Measurements from ENCODE around the gene RBPJL. TPM values are rescaled to one million over a fixed set of nuclear protein-coding genes. Genes with fewer than 3 reads are reported as not detected.

Gene RBPJL
- total RNA-seq, 4 donors from 2014 or later, result not detected

DNA sequence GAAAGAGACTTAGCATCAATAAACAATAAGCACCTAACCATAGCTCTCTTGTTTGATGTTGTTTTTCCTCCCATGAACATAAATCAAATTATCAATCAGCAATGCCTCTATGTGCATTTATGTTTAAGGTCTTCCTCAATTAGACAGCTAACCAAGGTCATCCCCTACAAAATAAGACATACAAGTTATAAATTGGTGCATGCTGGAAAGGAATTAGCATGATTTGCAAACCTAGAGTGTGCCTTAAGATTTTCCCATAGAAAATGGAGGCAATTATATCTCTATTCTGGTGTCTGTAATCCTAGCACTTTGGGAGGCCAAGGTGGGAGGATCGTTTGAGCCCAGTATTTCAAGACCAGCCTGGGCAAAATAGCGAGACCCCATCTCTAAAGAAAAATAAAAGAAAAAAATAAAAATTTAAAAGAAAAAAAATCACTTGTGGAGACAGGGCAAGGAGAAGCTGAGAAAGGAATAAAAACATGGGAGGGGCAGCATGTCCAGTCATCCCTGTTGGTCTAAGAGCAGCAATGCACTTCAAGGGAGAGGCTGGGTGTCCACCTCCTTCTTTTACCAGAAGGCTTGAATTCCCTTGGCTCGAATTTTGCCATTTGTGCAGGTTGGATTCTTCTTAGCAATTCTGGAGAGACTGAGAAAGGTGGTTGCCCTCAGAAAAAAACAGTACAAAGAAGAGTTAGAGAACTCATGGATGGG is 42.9 kb upstream of the RBPJL start:
- no peaks in the 10 kb centered on the region for H3K9me3 ChIP-seq
- no peak overlapping the region for H3K27ac ChIP-seq
- intact Hi-C loops (cut with DNase I), result no loop called here
- TF ChIP-seq POLR2A (IDR thresholded peaks at IDR 0.05), result no peak
- TF ChIP-seq CTCF (IDR thresholded peaks at IDR 0.05), result no peak
- H3K36me3 ChIP-seq, result no peaks in the 10 kb centered on the region
- no peak for DNase-seq
- no peak overlapping the region for H3K4me3 ChIP-seq (replicated peaks in 1 of 3)
- H3K27me3 ChIP-seq, result no peaks in the 10 kb centered on the region
- WGBS, 2 donors, result 85 to 87% methylated on average over 3 of the region's 3 CpGs
- peaks cover 5 to 6% of the 10 kb centered on the region in 2 donors for H3K4me1 ChIP-seq

DNA sequence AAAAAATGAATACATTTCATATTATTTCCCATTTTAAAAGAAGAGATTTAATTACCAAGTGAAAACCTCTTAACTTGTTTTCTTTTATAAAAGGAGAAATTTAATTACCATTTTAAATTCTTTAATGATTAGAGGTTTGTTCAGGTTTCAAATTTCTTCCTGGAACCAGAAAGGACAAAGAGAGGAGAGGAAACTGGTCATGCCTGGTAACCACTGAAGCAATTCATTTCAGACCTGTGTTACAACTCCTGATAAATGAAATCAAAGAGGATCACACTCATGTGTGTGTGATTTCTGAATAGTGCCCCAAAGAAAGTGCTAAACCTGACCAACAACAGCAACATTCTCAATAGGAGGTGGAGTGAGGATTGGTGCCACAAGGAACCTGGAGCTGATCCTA is 39.7 kb upstream of the RBPJL start:
- H3K27me3 ChIP-seq, result no peaks in the 10 kb centered on the region
- DNase-seq, result peak in 1 of 2 donors; percentile 3
- no peak overlapping the region for H3K4me3 ChIP-seq (replicated peaks in 1 of 3)
- H3K36me3 ChIP-seq, result no peaks in the 10 kb centered on the region
- H3K4me1 ChIP-seq, result peaks cover 5 to 6% of the 10 kb centered on the region in 2 donors
- no peaks in the 10 kb centered on the region for H3K9me3 ChIP-seq
- H3K27ac ChIP-seq, result peak overlapping the region in 1 of 3 donors; percentile 49
- intact Hi-C loops (cut with DNase I), result no loop called here
- no peak for TF ChIP-seq POLR2A (IDR thresholded peaks at IDR 0.05)
- TF ChIP-seq CTCF (IDR thresholded peaks at IDR 0.05), result no peak

GRCh38 chr20:45268531-45268930 is 38.1 kb upstream of the RBPJL start:
- TF ChIP-seq POLR2A (IDR thresholded peaks at IDR 0.05), result no peak
- no peak for TF ChIP-seq CTCF (IDR thresholded peaks at IDR 0.05)
- Histone ChIP-seq H3K9me3 (no peaks in the 10 kb centered on the region), H3K4me3 (replicated peaks in 1 of 3) (no peak overlapping the region), H3K27me3 (no peaks in the 10 kb centered on the region), H3K4me1 (peaks cover 5 to 6% of the 10 kb centered on the region in 2 donors), H3K27ac (no peak overlapping the region), H3K36me3 (no peaks in the 10 kb centered on the region)
- no peak for DNase-seq
- intact Hi-C loops (cut with DNase I), result no loop called here
- 83 to 87% methylated on average over 3 of the region's 3 CpGs for WGBS, 2 donors

DNA sequence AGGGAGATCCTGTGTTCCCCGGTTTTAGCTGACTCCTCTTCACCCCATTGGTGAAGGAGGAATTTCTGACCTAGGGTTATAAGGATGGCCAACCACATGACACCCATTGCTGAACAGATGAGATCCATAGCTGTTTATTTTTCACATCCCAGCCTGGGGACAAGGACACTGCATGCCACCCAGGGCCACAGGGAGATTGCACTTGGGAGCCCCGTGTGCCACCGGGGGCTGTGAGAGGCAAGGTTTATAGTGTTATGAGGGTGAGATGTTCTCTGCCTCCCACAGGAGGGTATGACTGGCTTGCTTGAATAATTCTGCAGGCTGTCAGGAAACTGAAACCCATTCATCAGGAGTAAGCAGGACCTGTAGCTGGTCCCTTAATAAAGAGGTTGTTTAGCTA is 37.6 kb upstream of the RBPJL start:
- no peak overlapping the region for H3K4me3 ChIP-seq (replicated peaks in 1 of 3)
- no peaks in the 10 kb centered on the region for H3K27me3 ChIP-seq
- no peak overlapping the region for H3K27ac ChIP-seq
- DNase-seq, result no peak
- intact Hi-C loops (cut with DNase I), result no loop called here
- 69 to 83% methylated on average over 3 of the region's 3 CpGs for WGBS, 2 donors
- H3K4me1 ChIP-seq, result peaks cover 5 to 6% of the 10 kb centered on the region in 2 donors
- H3K9me3 ChIP-seq, result no peaks in the 10 kb centered on the region
- H3K36me3 ChIP-seq, result no peaks in the 10 kb centered on the region
- TF ChIP-seq POLR2A (IDR thresholded peaks at IDR 0.05), result no peak
- TF ChIP-seq CTCF (IDR thresholded peaks at IDR 0.05), result no peak

DNA sequence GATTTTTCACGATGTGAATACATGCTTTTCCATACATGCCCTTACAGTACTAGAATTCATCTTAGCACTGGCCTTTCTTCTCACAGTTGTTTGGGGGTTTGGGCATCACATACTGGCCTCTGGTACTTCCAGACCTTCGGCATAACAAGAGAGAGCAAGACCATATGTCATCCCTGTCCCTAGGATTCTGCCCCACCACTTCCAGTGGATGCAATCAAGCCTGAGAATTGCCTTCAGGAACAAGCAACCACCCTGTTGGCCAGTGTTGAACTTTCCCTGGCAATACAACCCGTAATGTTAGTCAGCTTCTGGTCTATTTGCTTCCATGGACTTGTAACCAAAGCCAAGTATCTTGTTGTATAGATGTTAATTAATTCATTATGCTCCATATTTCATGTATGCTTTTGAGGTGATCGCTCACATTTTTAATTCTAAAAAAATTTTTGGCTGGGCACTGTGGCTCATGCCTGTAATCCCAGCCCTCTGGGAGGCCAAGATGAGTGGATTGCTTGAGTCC is 36.8 kb upstream of the RBPJL start:
- Histone ChIP-seq H3K27ac (no peak overlapping the region), H3K4me3 (replicated peaks in 1 of 3) (no peak overlapping the region), H3K27me3 (no peaks in the 10 kb centered on the region), H3K9me3 (no peaks in the 10 kb centered on the region), H3K4me1 (peaks cover 5 to 6% of the 10 kb centered on the region in 2 donors), H3K36me3 (no peaks in the 10 kb centered on the region)
- TF ChIP-seq CTCF (IDR thresholded peaks at IDR 0.05) (no peak), POLR2A (IDR thresholded peaks at IDR 0.05) (no peak)
- no peak for DNase-seq
- intact Hi-C loops (cut with DNase I), result no loop called here
- WGBS, 2 donors, result 87 to 90% methylated on average over 4 of the region's 4 CpGs

All from thyroid gland (tissue), 4 donors.